Rectal smooth muscle tissue (tissue), 1 donor: ENCODE results near the gene TUBG1.
"Not testable (repeated sequence)": the region's sequence is repeated elsewhere in the genome, so short reads cannot be mapped to it uniquely, and the experiment has no call there.

Experiments
- H3K27ac ChIP-seq: one replicate; pipeline ENCODE4 v1.7.0; 2013; ENCODE audit warnings: low read depth, low read length, inconsistent platforms
- H3K27me3 ChIP-seq: one replicate; pipeline ENCODE4 v1.7.0; 2013; ENCODE audit warnings: low read length; ENCODE audit not compliant: control insufficient read depth, insufficient read depth
- H3K36me3 ChIP-seq: one replicate; pipeline ENCODE4 v1.7.0; 2013; ENCODE audit warnings: low read length; ENCODE audit not compliant: control insufficient read depth, insufficient read depth
- H3K4me1 ChIP-seq: one replicate; pipeline ENCODE4 v1.7.0; 2013; ENCODE audit warnings: low read length; ENCODE audit not compliant: control insufficient read depth, insufficient read depth
- H3K4me3 ChIP-seq: one replicate; pipeline ENCODE4 v1.7.0; 2013; ENCODE audit warnings: low read length
- H3K9ac ChIP-seq: one replicate; pipeline ENCODE4 v1.7.0; 2013; ENCODE audit warnings: low read length

TUBG1 gene

GRCh38 chr17:42586514-42587230 is 22.8 kb upstream of the TUBG1 start:
- Histone ChIP-seq H3K36me3 (peaks cover 41% of the 10 kb centered on the region), H3K9ac (no peak overlapping the region), H3K27me3 (no peaks in the 10 kb centered on the region), H3K4me1 (no peaks in the 10 kb centered on the region), H3K27ac (no peak overlapping the region), H3K4me3 (no peak overlapping the region)

DNA sequence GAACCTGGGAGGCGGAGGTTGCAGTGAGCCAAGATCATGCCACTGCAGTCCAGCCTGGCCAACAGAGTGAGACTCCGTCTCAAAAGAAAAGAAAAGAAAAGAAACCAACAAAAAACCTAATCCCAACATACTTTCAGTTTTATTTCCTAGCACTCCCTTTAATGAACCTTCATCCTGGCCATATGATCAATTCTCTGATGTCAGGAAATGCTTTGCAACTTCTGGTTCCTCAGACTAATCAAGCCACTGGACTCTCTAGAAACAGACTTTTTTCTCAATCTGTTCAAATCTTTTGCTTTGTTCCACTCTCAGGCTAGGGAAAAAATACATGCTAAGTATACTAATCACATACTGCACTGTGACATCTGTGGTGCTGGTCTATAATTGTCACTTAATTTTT is 18.6 kb upstream of the TUBG1 start:
- Histone ChIP-seq H3K4me1 (no peaks in the 10 kb centered on the region), H3K9ac (no peak overlapping the region), H3K36me3 (peaks cover 26% of the 10 kb centered on the region), H3K27ac (no peak overlapping the region), H3K4me3 (no peak overlapping the region), H3K27me3 (no peaks in the 10 kb centered on the region)

DNA sequence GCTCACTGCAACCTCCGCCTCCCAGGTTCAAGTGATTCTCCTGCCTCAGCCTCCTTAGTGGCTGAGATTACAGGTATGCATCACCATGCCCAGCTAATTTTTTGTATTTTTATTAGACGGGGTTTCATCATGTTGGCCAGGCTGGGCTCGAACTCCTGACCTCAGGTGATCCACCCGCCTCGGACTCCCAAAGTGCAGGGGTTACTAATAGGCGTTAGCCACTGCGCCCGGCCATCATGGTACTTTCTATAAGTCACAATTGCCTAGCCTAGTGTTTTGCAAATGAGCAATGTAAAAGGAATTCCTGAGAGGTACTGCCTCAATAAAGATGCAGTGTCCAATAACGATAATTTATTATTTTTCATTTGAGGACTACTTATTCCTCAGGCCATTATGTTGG is 18.1 kb upstream of the TUBG1 start:
- no peaks in the 10 kb centered on the region for H3K27me3 ChIP-seq
- H3K9ac ChIP-seq, result no peak overlapping the region
- no peak overlapping the region for H3K4me3 ChIP-seq
- no peak overlapping the region for H3K27ac ChIP-seq
- no peaks in the 10 kb centered on the region for H3K4me1 ChIP-seq
- peaks cover 26% of the 10 kb centered on the region for H3K36me3 ChIP-seq

DNA sequence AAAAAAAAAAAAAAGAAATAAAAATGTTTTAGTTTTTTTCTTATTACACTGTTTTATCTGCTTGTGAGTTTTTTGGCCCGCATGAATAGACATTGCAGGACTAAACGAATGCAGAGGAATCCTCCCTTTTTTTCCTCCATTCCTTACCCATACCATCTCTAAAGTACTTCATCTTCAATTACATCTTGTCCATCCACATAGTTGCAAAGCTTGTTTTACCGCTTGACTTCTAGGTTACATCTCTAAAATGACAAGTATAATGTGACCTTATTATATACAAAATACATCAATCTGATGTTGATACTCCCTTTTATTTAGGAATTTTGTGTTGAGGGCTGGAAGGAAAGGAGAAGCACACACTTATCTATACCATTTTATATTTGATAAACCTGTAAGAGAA is 13.1 kb upstream of the TUBG1 start:
- Histone ChIP-seq H3K9ac (no peak overlapping the region), H3K4me1 (peaks cover 5% of the 10 kb centered on the region), H3K4me3 (no peak overlapping the region), H3K27me3 (no peaks in the 10 kb centered on the region), H3K36me3 (peaks cover 6% of the 10 kb centered on the region), H3K27ac (no peak overlapping the region)

GRCh38 chr17:42598905-42599304 is 10.6 kb upstream of the TUBG1 start:
- peaks cover 5% of the 10 kb centered on the region for H3K4me1 ChIP-seq
- no peak overlapping the region for H3K4me3 ChIP-seq
- no peak overlapping the region for H3K9ac ChIP-seq
- peaks cover 3% of the 10 kb centered on the region for H3K36me3 ChIP-seq
- no peaks in the 10 kb centered on the region for H3K27me3 ChIP-seq
- H3K27ac ChIP-seq, result no peak overlapping the region

- no peak overlapping the region for H3K9ac ChIP-seq
- no peaks in the 10 kb centered on the region for H3K36me3 ChIP-seq
- no peak overlapping the region for H3K27ac ChIP-seq
- H3K4me1 ChIP-seq, result peaks cover 14% of the 10 kb centered on the region
- no peak overlapping the region for H3K4me3 ChIP-seq
- H3K27me3 ChIP-seq, result no peaks in the 10 kb centered on the region
Observed at GRCh38 chr17:42603318-42603717, 6.2 kb upstream of the TUBG1 start.

DNA sequence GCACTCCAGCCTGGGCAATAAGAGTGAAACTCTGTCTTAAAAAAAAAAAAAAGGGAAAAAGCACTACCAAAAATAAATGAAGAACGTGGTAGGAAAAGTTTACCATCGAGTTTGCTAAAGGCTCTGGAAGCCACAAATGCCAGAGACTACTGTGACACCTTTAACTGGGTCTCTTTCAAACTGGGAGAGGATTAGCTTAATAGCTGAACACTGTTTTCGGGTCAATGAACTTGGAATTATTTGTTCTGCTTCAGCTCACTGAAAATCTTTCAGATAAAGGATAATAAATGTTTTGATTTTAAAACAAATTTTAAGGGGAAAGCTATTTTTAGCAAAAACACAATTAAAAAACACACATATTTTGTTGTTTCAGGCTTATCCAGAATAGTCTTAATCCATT is 1.7 kb upstream of the TUBG1 start:
- Histone ChIP-seq H3K36me3 (peaks cover 4% of the 10 kb centered on the region), H3K27me3 (no peaks in the 10 kb centered on the region), H3K9ac (peak overlapping the region; percentile 45), H3K4me3 (peak overlapping the region; percentile 100), H3K27ac (no peak overlapping the region), H3K4me1 (peaks cover 14% of the 10 kb centered on the region)

DNA sequence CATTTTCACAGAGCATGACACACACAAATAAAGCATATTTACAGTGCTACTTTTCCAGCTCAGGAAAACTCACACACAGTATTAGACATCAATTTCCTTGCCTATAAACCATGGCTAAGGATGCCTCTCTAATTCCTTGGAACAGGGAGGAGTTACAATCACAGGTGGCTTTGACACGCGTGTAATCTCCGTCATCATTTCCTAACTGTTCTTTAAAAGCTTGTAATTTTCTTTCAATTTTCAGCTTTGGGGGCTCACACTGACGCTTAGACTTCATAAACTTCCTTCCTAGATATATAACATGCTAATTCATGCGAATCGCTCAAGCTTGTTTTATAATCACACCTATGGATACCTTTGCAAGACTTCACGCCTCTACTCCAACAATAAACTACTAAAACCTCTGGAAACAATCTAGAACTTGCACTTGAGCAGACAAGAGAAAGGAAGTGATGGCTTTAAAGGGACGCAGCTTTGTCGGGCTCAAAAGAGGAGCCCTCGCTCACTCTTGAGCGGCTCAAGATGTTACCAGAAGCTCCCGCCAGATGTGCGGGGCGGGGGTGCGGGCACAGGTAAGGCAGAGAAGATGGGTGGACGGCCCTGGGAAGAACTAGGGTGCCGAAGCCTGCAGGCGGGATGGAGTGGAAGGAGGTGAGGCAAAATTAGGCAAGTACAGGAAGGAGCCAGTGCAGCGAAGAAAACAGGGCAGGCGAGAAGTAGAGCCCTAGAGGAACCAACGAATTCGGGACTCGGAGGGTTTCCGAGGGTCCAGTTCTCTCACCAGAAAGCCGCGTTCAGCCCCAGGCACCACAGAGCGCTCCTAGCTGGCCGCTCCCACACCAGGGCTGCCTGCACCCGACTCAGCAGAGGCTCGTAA is 940 bp upstream of the TUBG1 start:
- H3K27me3 ChIP-seq, result no peaks in the 10 kb centered on the region
- peaks cover 4% of the 10 kb centered on the region for H3K36me3 ChIP-seq
- peaks cover 14% of the 10 kb centered on the region for H3K4me1 ChIP-seq
- peak overlapping the region; percentile 92 for H3K9ac ChIP-seq
- H3K27ac ChIP-seq, result peak overlapping the region; percentile 91
- peak overlapping the region; percentile 100 for H3K4me3 ChIP-seq

DNA sequence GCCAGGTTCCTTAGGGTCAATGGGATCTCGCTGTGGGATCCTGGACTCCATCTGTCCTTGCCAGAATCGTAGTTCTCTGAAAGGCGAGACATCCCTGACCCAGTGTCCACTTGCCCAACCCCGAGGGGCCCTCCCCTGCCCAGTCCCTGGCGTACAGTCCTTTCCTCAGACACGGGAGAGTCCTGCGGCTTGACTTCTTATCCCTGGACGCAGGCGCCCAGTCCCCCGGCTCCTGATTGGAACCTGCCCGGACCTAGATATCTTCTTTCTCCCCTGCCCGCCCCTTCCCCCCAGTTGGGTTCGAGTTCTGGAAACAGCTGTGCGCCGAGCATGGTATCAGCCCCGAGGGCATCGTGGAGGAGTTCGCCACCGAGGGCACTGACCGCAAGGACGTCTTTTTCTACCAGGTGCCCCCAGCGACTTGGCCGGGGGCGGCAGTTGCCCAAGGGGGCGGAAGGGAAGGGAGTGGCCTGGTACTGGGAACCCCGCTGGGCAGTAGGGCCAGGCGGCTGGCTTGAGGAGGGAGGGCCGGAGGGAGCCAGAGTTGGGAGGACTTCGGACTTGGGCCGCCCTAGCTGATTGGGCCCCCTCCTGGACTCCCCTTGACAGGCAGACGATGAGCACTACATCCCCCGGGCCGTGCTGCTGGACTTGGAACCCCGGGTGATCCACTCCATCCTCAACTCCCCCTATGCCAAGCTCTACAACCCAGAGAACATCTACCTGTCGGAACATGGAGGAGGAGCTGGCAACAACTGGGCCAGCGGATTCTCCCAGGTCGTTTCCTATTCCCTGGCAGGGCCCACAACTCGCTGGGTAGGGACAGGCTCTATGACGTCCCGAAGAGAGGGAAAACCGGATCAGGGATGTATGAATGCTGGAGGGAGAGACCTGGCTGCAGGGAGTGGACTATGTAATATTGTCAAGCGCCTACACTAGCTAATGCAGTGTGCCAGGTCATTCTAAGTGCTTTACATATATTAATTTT is 625 bp downstream of the TUBG1 start:
- peak overlapping the region; percentile 90 for H3K9ac ChIP-seq
- H3K4me3 ChIP-seq, result peak overlapping the region; percentile 90
- peaks cover 14% of the 10 kb centered on the region for H3K4me1 ChIP-seq
- H3K36me3 ChIP-seq, H3K27me3 ChIP-seq: not testable (repeated sequence)
- peak overlapping the region; percentile 76 for H3K27ac ChIP-seq

GRCh38 chr17:42612013-42612412 is 2.5 kb downstream of the TUBG1 start:
- Histone ChIP-seq H3K4me3 (no peak overlapping the region), H3K27ac (no peak overlapping the region), H3K36me3 (peaks cover 9% of the 10 kb centered on the region), H3K9ac (no peak overlapping the region), H3K4me1 (peaks cover 12% of the 10 kb centered on the region), H3K27me3 (no peaks in the 10 kb centered on the region)

- no peak overlapping the region for H3K27ac ChIP-seq
Observed at GRCh38 chr17:42613699-42614295, 4.3 kb downstream of the TUBG1 start.

More at GRCh38 chr17:42613699-42614295, 4.3 kb downstream of the TUBG1 start:
- H3K36me3 ChIP-seq, result peaks cover 8% of the 10 kb centered on the region
- H3K9ac ChIP-seq, result no peak overlapping the region
- no peaks in the 10 kb centered on the region for H3K27me3 ChIP-seq
- peaks cover 10% of the 10 kb centered on the region for H3K4me1 ChIP-seq
- H3K4me3 ChIP-seq, result no peak overlapping the region
